Measurements from ENCODE around the gene RNF220. TPM values are rescaled to one million over a fixed set of nuclear protein-coding genes. Genes with fewer than 3 reads are reported as not detected.
A peak's percentile ranks its signal among the peaks of the same experiment; 100 is the strongest.

RNF220 gene
- total RNA-seq, 1 donor from 2014 or later: 74.0 TPM

DNA sequence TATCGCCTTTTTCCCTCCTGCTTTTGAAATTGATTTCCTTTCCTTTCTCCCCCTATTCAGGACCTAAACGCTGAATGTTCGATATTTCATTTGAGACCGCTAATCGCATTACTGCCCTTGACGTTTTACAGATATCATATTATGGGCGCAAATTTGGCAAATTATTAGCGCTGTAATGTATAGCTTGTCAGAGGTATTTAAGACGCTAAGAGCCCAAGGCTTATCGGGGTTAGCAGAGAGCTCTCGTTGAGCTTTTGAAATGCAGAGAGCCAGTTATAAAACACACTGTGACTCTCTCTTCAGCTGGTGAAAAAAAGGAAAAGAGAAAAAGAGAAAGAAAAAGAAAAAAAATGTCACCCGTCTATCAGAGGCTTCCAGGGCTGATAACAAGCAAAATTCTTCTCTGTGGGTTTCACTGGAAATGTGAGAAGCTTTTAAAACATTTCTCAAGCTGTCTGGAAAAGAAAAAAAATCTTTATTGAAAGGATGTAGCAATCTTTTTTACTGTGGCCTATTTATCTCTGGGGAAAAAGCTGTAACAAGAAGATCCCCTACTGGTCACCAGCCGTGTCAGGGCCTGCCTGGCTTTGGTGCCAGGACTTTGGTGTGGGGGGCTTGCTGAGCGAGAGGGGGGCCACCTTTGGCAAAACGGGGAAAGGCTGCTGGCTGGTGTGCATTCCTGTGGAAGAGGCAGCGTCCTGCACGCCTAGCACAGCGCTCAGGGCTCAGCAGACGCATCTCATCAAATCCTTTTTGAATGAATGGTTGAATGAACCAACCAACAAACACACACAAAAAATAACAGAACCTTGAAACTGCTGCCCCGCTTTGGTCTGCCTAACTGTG lies 119.8 kb downstream of the RNF220 start:
- no peak for DNase-seq

- DNase-seq: no peak
Measured at GRCh38 chr1:44526295-44527073, 121.4 kb downstream of the RNF220 start.

DNA sequence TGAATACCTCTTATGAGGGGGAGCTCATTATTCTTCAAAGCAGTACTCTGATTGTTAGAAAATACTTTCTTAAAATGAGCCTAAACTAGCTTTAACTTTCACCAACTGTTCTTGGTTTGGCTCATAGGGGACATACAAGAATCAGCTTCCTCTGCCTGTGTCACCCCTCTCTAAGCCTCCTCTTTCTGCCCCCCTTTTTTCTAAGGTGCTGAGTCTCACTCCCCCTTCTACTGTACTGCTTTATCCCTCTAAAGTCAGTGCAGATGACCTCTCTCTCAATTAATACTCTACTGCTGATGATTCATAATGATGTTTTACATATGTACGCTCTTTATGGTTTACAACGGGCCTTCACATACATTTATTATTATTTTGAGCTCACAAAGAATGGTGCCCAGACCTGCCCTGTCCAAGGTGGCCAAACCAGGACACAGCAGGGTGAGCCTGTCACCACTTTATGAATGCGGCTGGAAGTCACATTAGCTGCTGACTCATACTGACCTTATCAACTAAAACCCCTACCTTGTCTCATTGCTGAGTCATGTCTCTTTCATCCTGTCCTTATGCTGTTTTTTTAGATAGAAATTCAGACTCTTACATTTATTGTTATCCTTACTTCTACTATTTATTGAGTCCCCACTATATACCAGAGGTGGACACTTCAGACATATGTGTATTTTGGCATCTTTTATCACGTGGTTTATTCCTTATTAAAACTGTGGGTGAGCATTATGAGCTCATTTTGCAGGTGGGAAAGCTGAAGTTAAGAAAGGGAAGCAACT lies 126.9 kb downstream of the RNF220 start:
- peak; percentile 42 for DNase-seq

DNA sequence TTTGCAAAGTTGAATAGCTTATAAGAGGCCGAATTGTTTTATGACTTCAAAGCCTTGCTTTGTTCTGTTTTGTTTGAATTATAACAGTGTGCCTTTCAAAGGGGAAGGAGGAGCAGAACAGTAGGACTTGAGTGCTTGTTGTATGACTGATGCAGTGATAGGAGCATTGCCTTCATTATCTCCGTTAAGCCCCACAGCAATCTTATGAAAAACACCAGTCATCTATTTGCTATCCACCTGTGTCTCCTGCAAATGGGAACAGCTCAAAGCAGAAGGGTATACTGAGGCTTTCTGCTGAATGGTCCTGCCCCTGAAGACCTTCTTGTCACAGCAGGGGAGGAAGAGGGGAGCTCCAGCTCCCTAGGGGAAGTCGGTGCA lies 127.5 kb downstream of the RNF220 start:
- DNase-seq: no peak

DNA sequence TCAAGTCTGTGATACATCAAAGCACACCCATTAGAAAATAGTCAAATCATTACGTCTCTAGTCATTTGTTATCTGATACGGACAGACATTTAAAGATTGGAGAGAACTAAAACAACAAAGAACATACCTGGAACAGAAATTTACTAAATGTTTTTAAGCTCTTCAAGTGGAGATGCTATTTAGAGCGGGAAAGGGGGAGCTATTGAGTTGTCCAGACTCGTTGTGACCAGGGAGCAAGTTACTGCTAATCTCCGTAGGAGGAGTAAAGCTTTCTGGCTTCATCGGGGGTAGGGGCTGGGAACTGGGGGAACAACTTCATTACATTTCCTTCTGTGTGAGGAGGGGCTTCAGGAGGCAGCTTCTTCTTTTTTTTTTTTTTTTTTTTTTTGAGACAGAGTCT lies 129.7 kb downstream of the RNF220 start:
- DNase-seq: no peak

DNA sequence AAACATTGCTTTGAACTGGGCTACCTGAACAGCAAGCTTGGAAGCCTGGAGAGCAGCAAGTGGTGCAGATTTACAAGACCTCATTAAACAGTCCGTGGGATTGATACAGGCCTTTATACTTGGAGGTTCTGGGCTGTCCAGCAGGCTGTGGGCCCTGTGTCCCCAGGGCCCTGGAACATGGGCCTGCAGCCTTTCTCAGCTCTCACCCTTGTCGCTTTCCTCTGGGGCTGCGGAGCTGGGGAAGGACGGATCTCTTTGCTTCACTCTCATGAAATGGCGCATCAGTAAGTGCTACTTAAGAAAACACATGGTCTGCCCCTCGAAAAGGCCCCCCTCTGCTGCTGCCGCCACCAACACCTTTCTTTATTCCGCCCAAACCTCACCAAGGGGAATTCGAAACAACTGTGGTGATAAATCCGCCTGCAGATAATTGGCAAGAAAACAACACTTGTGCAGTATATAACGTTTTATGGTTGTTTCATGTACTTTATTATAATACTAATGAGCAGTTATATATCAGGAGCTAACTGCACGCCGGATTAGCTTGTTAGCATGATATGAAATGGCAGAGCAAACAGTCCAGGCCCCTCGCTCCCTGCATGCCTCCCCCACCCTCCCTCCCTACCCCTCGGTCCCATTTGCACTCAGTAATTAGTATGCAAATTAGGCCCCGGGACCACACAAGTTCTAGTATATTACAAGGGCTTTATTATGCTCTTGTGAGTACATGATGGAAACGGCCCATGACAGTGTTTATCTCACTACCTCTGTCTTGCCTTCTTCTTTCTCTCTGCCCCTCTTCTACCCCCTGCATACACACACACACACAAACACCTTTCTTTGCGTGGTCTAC lies 131.5 kb downstream of the RNF220 start:
- no peak for DNase-seq

- no peak for DNase-seq
Measured at GRCh38 chr1:44537538-44537937, 132.5 kb downstream of the RNF220 start.

- DNase-seq: no peak
Measured at GRCh38 chr1:44537956-44538355, 132.9 kb downstream of the RNF220 start.

DNA sequence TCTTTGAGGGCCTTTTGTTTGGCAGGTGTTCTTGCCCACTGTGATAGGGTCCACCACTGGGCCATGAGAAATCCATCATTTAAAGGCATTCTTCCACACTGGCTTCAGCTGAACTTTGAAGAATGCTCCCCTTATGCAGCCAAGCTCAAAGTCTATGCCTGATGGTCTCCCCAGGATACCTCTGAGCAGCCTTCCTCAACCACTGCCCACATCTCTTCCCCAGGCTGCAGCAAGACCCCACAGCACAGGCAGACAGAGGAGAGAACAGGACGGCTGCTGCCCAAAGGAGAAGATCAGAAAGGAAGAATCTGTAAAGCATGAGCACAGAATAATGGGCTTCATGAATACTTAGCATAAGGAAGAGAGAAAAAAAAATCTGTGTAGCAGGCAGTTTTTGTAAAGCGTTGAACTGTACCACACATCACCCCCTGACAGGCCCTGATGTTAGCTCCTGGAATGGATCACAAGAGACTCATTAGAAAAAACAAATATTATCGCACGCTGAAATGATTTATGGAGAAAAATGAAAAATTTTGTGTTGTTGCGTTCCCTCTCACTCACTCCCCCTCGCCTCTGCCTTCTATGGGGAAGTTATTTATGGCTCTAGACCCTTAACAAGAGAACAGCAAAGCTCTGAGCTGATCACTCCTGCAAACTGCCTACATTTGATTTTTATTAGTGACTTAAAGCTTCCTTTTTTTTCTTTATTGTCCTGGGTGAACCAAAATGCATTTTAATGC lies 135.1 kb downstream of the RNF220 start:
- DNase-seq: no peak

GRCh38 chr1:44542420-44543063 lies 137.5 kb downstream of the RNF220 start:
- DNase-seq: no peak

GRCh38 chr1:44543064-44543744 lies 138.1 kb downstream of the RNF220 start:
- no peak for DNase-seq

- no peak for DNase-seq
Measured at GRCh38 chr1:44543786-44544185, 138.7 kb downstream of the RNF220 start.

DNA sequence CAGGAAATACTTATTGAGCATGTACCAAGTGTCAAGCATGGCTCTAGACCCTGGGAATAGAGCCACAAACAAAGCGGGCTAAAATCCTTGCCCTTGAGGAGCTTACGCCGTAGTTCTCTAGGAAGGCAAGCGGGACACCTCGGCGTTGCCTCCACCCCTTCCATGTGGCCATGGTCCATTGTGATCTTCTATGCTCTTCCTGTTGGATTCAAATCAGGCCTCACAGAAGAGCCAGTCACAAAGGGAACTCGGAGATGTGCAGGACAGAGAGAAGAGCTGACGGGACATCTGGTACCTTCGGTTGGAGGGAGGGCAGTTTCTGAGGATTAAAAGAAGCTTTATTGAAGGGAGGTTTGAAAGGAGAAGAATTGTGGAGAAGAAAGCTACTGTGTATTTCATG lies 139.9 kb downstream of the RNF220 start:
- DNase-seq: no peak

DNA sequence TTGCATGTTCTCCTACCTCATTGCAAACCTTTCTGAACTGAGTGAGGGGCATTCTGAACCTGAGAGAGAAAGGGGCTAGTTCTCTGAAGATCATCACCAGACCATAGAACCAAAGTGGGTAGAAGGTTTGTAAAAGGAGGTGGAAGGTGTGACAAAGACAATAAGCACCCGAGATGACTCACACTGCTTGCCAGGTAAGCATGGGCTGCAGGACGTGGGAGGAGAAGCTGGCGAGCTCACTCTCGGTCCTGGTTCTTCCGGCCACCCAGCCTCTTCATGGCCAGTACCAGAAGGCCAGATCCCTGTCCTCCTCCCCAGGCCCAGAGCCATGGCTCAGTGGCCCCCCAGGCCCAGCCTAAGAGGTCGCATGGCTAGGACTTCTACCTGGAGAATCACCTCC lies 140.9 kb downstream of the RNF220 start:
- no peak for DNase-seq

DNA sequence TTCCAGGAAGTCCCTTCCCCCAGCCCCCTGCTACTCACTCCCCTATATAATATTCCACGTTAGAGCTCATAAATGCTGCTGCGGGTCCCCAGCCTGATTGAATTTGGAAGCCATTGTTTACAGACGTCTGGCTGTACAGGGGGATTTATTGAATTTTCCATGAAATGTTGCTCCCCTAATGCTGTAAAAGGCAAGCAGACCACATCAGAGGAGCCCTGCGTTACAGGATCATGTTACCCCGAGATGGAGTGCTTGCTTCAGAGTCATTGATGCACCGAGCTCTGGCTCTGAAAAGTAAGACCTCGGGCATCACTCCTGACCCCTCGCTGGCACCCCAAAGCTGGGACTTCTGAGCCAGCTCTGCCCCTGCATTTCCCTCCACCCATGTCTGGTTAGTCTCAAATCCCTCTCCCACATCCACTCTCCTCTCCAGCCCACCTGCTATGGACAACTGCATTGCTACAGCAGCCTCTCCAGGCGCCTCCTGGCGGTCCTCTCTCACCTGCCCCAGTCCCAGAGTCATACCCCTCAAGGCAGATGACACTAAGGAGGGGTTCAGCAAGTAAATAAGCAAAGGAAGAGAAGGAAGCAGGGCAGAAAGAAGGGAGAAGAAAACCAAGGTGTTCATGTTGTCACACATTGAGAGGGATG lies 141.5 kb downstream of the RNF220 start:
- no peak for DNase-seq

DNA sequence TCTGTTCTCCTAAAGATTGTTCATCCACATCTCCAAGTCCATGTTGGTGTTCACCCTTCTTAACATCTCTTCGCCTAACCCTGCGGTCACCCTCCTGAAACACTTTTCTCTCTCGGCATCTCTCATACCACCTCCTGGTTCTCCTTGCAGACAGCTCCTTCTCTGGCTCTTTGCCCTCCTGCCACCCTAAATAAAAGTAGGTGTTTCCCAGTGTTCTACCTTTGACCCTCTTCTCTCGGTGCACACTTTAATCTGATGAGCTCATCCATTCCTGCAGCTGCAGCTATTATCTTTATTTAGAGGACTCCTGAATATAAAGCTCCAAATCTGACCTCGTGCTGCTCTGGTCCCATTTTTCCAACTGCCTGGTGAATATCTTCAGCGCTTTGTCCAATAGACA lies 142.3 kb downstream of the RNF220 start:
- DNase-seq: no peak

DNA sequence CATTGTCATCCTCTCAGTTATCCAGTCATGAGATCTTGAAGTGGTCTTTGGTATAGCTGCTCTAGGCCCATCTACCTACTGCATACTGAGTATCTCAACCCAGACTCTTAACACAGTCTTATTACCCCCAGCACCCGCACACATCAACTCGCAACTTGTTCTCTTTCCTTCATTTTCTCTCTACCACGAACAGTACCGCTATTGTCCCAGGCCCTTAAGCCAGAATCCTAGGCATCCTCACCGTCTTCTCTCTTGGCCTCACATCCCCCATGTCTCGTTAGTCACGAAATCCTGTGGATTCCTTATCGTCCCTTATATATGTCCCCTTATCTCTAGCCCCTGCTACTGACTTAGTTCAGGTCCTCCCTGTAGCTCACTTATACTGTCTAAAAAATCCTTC lies 142.8 kb downstream of the RNF220 start:
- no peak for DNase-seq

GRCh38 chr1:44549510-44549909 lies 144.5 kb downstream of the RNF220 start:
- DNase-seq: no peak

DNA sequence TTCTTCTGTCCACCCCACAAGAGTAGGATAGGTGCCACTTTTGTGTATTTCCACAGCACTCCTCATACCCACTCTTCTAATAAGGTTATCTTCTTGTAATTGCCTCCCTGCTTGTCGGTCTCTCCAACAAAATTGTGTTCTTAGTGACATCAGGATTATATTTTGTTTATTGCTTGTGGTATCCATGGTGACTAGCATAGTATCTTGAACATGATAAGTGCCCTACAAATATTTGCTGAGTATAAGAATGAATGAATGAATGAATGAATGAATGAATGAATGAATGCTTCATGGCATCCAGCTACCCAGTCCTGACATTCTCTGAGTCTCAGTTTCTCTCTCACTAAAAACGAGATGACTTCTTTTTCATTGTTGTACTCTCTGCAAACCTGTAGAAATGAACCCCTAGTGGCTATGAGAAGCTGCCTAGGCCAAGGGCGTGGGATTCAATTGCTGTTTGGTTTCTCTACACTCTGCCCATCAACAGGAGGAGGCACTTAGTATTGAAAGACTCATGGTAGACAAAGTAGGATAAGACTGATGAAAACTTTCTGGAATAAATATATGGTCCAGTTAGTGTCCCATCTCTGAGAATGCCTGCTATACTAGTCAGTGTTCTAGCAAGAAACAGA lies 148.2 kb downstream of the RNF220 start:
- no peak for DNase-seq
